HG03103 (cell line): ENCODE data around the gene AXDND1.
"Not testable (repeated sequence)": the region's sequence is repeated elsewhere in the genome, so short reads cannot be mapped to it uniquely, and the experiment has no call there.

ENCODE experiments used
- ATAC-seq: cut with Tn5 transposase; IDR thresholded peaks from one replicate; pipeline ENCODE4 v1.9.1; 2021; ENCODE audit warnings: low read depth; ENCODE audit not compliant: unreplicated experiment

The AXDND1 gene

DNA sequence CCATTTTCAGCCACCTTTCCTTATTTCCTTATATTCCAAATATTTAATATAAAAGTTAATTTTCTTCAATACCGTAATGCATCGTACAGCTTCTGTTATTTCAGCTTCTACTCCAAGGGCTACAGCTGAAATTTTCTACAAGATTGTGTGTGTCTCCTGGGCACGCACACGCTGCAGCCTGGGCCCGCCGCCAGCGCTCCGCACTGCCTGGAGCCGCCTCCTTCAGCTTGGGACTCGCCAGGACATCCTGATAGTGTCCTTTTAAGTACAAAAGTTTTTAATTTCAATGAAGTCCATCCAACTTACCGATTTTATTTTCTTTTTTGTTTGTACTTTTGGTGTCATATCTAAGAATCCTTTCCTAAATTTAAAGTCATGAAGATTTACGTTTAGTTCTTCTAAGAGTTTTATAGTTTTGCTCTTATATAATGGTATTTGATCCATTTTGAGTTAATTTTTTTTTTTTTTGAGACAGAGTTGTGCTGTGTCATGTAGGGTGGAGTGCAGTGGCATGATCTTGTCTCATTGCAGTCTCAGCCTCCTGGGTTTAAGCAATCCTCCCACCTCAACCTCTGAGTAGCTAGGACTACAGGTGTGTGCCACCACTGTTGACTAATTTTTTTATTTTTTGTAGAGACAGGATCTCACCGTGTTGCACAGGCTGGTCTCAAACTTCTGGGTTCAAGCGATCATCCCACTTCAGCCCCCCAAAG, 82.8 kb downstream of the AXDND1 start:
- no peak for ATAC-seq

- not testable (repeated sequence) for ATAC-seq
Observed at GRCh38 chr1:179459606-179460206, 93.9 kb downstream of the AXDND1 start.

DNA sequence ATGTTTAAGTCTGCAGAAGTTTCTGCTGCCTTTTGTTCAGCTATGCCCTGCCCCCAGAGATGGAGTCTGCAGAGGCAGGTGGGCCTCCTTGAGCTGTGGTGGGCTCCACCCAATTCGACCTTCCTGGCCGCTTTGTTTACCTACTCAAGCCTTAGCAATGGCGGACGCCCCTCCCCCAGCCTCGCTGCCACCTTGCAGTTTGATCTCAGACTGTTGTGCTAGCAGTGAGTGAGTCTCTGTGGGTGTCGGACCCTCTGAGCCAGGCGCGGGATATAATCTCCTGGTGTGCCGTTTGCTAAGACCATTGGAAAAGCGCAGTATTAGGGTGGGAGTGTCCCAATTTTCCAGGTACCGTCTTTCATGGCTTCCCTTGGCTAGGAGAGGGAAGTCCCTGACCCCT, 99.9 kb downstream of the AXDND1 start:
- ATAC-seq: not testable (repeated sequence)

GRCh38 chr1:179474713-179475112, 108.9 kb downstream of the AXDND1 start:
- no peak for ATAC-seq

DNA sequence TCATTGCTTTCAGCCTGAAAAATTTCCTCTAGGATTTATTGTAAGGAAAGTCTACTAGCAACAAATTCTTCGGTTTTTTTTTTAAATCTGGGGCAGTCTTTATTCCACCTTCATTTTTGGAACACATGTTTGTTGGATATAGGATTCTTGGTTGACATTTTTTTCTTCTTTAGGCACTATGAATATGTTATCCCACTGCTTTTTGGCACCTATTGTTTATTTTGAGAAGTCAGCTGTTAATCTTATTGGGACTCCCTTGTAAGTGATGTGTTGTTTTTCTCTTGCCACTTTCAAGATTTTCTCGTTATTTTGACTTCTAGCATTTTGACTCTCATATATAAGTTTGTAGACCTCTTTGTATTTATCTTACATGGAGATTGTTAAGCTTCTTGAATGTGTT, 110.7 kb downstream of the AXDND1 start:
- no peak for ATAC-seq

- ATAC-seq: no peak
Observed at GRCh38 chr1:179478370-179478769, 112.6 kb downstream of the AXDND1 start.

- no peak for ATAC-seq
Observed at GRCh38 chr1:179490611-179491010, 124.8 kb downstream of the AXDND1 start.

DNA sequence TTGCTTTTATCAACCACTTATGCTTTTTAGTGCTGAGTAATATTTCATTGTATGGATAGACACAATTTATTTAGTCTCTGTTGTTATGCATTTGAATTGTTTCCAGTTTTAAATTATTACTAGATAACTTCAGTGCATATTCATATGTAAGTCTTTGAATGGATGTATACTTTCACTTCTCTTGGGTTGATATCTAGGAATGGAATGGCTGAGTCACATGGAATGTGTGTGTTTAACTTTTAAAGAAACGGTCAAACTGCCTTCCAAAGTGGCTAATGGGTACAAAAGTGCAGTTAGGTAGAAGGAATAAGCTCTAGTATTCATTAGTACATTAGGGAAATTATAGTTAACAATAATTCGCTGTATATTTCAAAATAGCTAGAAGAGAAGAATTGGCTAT, 127.6 kb downstream of the AXDND1 start:
- ATAC-seq: no peak

- ATAC-seq: no peak
Observed at GRCh38 chr1:179506199-179506598, 140.4 kb downstream of the AXDND1 start.

DNA sequence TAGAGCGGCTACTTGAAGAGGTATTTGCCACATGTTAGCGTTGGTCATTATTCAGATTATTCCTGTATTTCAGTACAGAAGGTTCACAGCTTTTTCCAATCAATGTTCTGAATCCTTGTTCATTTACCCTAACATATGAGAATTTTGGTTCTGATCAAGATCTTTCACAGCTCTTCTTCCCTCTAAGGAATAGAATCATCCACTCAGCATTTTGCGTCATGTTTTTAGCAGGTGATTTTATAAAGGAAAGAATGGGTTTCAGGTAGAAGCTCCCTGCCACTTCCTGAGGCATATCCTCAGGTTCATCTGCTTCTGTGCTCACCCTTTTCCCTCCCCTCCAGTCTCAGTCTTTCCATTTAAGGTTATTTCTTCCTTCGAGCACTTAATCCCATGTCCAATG, 143.6 kb downstream of the AXDND1 start:
- ATAC-seq: no peak

DNA sequence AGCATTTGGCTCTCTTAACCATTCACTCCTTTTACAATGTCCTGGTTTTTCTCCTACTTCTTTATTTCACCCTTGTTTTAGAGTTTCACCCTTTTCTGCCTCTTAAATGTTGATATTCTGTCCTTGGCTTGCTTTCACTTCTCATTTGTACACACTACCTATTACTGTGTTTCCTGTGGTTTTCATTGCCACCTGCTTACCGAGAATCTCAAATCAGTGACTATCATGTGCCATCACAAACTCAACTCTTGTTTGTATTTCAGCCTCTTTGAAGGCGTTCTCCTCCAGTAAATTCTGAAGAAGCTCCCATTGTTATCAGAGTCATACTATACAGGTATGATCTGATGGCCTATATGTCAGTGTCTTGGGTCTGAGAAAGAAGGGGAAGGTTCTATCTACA, 144.3 kb downstream of the AXDND1 start:
- peak; percentile 84 for ATAC-seq

DNA sequence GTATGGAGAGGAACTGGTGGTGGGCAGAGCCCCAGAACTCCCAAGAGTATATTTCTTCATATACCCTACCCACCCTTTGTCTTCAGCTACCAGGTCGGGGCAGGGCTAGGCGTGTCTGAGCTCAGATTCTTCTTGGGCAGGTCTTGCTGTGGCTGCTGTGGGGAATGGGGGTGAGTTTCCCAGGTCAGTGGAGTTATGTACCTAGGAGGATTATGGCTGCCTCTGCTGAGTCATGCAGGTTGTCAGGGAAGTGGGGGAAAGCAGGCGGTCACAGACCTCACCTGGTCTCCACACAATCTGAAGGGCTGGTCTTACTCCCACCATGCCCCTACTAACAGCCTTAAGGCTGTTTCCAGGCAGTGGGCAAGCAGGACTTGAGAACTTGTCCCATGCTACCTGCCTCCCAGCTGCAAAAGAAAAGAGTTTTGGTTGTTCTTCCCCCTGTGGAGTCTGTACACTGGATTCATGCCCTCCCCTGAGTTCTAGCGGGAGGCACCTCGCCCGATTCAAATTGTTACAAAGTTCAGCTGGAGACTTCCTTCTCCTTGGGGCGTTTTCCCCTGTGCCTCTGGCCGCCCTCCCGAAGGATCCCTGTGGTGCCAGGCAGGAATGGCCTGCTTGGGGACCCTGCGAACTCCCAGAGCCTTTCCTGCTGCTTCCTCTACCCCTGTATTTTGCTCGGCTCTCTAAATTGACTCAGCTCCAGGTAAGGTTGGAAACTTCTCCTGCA, 151.4 kb downstream of the AXDND1 start:
- ATAC-seq: no peak

- ATAC-seq: not testable (repeated sequence)
Observed at GRCh38 chr1:179518544-179518943, 152.8 kb downstream of the AXDND1 start.

DNA sequence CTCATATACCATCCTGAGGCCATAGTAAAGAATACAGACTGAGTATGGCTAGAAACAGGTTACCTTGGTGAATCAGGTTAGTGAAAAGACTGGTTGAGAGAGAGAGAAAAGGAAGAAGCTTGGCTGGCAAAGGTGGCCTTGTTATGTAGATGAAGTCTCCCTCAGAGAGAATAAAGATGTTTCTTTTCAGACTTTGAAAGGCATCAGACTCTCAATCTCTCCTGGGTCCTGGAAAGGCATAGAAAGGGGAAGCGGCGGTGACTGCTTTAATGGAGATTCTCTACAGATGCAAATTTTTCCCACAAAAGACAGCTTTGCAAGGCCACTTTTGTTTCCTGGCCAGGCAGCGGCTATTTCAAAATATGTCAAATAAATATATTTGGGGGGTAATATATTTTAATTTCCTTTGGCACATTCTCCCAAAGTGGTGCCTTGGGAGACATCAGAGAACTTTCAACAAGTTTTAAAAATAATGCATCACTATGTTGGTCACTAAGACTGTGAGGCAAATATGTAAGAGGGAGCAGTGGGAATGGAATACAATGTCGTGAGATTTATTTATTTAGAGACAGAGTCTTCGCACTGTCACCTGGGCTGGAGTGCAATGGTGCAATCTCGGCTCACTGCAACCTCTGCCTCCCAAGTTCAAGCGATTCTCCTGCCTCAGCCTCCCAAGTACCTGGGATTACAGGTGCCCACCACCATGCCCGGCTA, 163.9 kb downstream of the AXDND1 start:
- no peak for ATAC-seq

GRCh38 chr1:179530352-179530751, 164.6 kb downstream of the AXDND1 start:
- ATAC-seq: no peak

- no peak for ATAC-seq
Observed at GRCh38 chr1:179541774-179542173, 176.0 kb downstream of the AXDND1 start.

DNA sequence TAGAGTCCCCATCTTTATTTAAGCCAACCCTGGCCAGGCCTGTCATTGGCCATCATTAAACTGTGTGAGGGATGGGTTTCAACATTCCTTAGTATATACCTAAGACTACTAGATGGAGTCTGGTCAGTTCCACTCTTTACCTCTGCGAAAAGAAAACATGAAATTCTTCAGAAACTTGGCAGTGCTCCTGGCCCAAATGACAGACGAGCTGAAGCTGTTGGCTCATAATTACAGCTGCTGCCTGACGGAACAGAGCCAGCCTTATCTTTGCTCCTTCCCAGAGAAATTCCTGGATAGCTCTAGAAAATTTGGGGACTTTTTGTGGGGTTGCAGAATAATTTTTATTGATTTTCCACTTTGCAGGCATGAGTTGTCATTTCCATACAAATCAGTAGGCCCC, 179.6 kb downstream of the AXDND1 start:
- no peak for ATAC-seq

- ATAC-seq: no peak
Observed at GRCh38 chr1:179547021-179547535, 181.3 kb downstream of the AXDND1 start.

DNA sequence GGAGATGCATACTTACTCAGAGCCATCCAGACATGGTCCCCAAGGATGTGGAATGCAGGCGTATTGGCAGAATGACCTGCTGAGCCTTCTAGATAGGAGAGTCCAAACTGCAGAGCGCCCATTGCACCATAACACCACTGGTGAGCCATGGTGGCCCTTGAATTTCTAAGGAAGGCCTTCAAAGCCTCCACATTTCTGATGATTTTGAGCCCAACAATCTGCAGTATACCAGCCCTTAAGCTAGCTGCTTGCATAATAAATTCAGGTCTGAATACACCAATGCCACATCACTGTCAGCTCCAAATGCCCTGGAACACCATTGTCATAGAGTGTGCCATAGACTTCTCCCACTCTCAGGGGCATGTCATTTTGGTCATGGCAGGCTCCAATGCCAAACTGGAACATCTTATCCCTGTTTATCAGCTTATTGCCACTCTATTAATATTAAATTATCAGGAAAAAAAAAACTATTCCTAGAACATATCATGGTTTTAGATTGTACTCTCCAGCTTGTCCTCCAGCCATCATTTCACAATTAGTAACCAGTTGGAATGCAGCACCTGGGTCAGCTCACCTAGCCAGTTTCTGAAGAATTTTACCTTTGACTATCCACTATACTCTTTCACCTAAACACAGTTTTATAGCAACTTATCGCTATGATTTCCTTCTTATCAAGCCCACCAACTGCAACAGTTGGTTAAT, 183.0 kb downstream of the AXDND1 start:
- ATAC-seq: no peak

DNA sequence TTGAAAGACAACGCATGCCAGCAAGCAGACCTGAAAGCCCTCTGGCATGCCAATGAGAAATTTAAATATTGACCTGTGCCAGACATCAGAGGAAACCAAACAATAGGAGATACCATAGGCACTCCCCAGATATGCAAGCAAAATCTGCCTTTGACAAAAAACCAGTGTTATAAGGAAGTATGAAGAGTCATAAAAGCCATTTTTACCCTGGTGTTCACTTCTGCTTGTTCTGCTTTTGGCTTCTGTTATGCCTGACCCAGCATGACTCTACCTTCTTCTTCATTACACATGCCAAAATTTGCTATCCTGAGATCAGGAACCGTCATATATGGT, 183.6 kb downstream of the AXDND1 start:
- ATAC-seq: no peak
